MM.1S (cell line): ENCODE data around the gene IQSEC1.

Experiments used
- CTCF ChIP-seq: fragments of 300-600 bp; sonication (generic); IDR thresholded peaks from 2 replicates; pipeline ENCODE4 v1.5.1; 2016; ENCODE audit warnings: antibody characterized with exemption, low read length, mixed read lengths
- EZH2 ChIP-seq: fragments of 300-600 bp; sonication (generic); optimal IDR thresholded peaks from 2 replicates; pipeline ENCODE3; 2017; ENCODE audit warnings: low read depth, mild to moderate bottlenecking, antibody characterized with exemption, low read length, mixed read lengths
- EZH2phosphoT487 ChIP-seq: fragments of 300-600 bp; sonication (generic); IDR thresholded peaks from 2 replicates; pipeline ENCODE4 v1.6.1; 2018; ENCODE audit warnings: antibody characterized with exemption, low read length

DNA sequence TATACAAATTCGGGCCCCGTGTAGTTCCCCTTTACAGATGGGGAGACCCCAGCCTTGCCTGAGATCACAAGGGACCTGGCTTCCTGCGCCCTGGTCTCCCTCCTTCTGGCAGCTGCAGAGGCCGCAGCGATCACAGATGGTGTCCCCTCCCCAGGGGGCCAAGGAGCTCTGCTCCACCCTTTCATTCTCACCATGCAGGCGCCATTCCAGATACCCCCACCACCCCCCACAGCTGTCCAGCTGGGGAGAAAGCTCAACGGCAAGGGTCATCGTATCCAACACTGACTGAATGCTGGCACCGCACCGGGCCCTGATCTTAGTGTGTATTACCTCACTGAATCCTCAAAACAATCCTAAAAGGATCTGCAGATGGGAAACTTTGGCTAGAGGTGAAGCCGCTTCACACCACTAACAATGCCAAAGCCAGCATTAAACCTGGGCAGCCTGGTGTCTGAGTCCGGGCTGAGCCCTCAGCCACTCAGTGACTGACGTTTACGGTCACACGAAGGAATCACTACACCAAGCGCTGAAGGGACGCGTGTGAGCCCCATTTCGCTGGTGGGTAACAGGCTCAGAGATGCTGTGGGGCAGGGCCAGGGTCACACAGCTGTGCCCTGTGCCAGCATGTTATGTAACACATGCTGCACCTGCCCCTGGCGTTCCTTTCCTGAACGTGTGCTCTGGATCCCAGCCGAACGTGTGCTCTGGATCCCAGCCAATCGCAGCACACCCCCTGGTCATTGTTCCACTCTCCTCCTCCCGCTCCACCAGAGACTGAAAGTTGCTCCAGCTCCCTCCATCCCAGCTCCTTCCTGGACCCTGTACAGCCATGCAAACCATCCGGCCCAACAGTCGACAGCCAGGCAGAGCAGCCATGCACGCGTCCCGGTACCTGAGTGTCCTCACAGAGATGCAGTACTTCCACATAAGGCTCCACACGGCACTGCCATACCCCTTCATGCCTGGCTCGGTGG is 51.8 kb downstream of the IQSEC1 start:
- TF ChIP-seq CTCF = no peak
- TF ChIP-seq EZH2 = no peak
- TF ChIP-seq EZH2phosphoT487 = no peak
